NCI-H1092 (cell line): Measurements from ENCODE around the gene CD226.
"Not testable (repeated sequence)": the region's sequence is repeated elsewhere in the genome, so short reads cannot be mapped to it uniquely, and the experiment has no call there.

Source experiments
- DNase-seq: peaks from one replicate; lab custom pipeline; 2025; lab: John Stamatoyannopoulos, UW

Gene CD226

GRCh38 chr18:69947361-69948133 lies at the start of gene CD226:
CD226 (minus strand) TSS chr18:69947873; CDS start chr18:69947406, 467 bp downstream.
- no peak for DNase-seq

GRCh38 chr18:69996951-69997798 lies 49.5 kb upstream of the CD226 start:
- no peak for DNase-seq

- no peak for DNase-seq
Measured at GRCh38 chr18:69996417-69996816, 48.7 kb upstream of the CD226 start.

GRCh38 chr18:69995774-69996173 lies 48.1 kb upstream of the CD226 start:
- DNase-seq: no peak

GRCh38 chr18:69992776-69993175 lies 45.1 kb upstream of the CD226 start:
- DNase-seq: no peak

GRCh38 chr18:69987870-69988269 lies 40.2 kb upstream of the CD226 start:
- DNase-seq: no peak

GRCh38 chr18:69985239-69985638 lies 37.6 kb upstream of the CD226 start:
- DNase-seq: no peak

- DNase-seq: no peak
Measured at GRCh38 chr18:69982417-69982816, 34.7 kb upstream of the CD226 start.

GRCh38 chr18:69981948-69982347 lies 34.3 kb upstream of the CD226 start:
- DNase-seq: no peak

- DNase-seq: no peak
Measured at GRCh38 chr18:69980982-69981804, 33.5 kb upstream of the CD226 start.

GRCh38 chr18:69980509-69980908 lies 32.8 kb upstream of the CD226 start:
- DNase-seq: no peak

- DNase-seq: no peak
Measured at GRCh38 chr18:69978732-69979715, 31.4 kb upstream of the CD226 start.

GRCh38 chr18:69975294-69975693 lies 27.6 kb upstream of the CD226 start:
- DNase-seq: not testable (repeated sequence)

GRCh38 chr18:69974365-69974764 lies 26.7 kb upstream of the CD226 start:
- no peak for DNase-seq

- DNase-seq: no peak
Measured at GRCh38 chr18:69969491-69969890, 21.8 kb upstream of the CD226 start.

- DNase-seq: no peak
Measured at GRCh38 chr18:69968039-69968438, 20.4 kb upstream of the CD226 start.

- no peak for DNase-seq
Measured at GRCh38 chr18:69963196-69963595, 15.5 kb upstream of the CD226 start.

- DNase-seq: no peak
Measured at GRCh38 chr18:69961718-69962117, 14.0 kb upstream of the CD226 start.

- no peak for DNase-seq
Measured at GRCh38 chr18:69958422-69958821, 10.7 kb upstream of the CD226 start.

GRCh38 chr18:69957747-69958146 lies 10.1 kb upstream of the CD226 start:
- no peak for DNase-seq
